ENCODE results near the gene ARHGEF19.

ARHGEF19 gene

GRCh38 chr1:16244650-16245285 is 32.3 kb upstream of the ARHGEF19 start:
- in situ Hi-C loops (cut with MboI; ENCODE audit: low sequenced_read_pairs), result no loop called here

- in situ Hi-C loops (cut with MboI; ENCODE audit: low sequenced_read_pairs), result no loop called here
Observed at GRCh38 chr1:16243936-16244649, 31.6 kb upstream of the ARHGEF19 start.

GRCh38 chr1:16243215-16243610 is 30.8 kb upstream of the ARHGEF19 start:
- in situ Hi-C loops (cut with MboI; ENCODE audit: low sequenced_read_pairs), result no loop called here

GRCh38 chr1:16242556-16243214 is 30.2 kb upstream of the ARHGEF19 start:
- in situ Hi-C loops (cut with MboI; ENCODE audit: low sequenced_read_pairs), result no loop called here

GRCh38 chr1:16241221-16241708 is 28.8 kb upstream of the ARHGEF19 start:
- in situ Hi-C loops (cut with MboI; ENCODE audit: low sequenced_read_pairs), result no loop called here

GRCh38 chr1:16239972-16240491 is 27.6 kb upstream of the ARHGEF19 start:
- in situ Hi-C loops (cut with MboI; ENCODE audit: low sequenced_read_pairs), result no loop called here

- in situ Hi-C loops (cut with MboI; ENCODE audit: low sequenced_read_pairs), result no loop called here
Observed at GRCh38 chr1:16237343-16237830, 24.9 kb upstream of the ARHGEF19 start.

GRCh38 chr1:16236511-16237342 is 24.3 kb upstream of the ARHGEF19 start, which contains the start of gene CPLANE2:
CPLANE2 (minus strand) TSS chr1:16237183; CDS start chr1:16236742, 441 bp downstream.
- in situ Hi-C loops (cut with MboI; ENCODE audit: low sequenced_read_pairs), result no loop called here

- in situ Hi-C loops (cut with MboI; ENCODE audit: low sequenced_read_pairs), result no loop called here
Observed at GRCh38 chr1:16235944-16236510, 23.6 kb upstream of the ARHGEF19 start.

GRCh38 chr1:16235347-16235746 is 22.9 kb upstream of the ARHGEF19 start:
- in situ Hi-C loops (cut with MboI; ENCODE audit: low sequenced_read_pairs), result no loop called here

GRCh38 chr1:16233431-16233830 is 21.0 kb upstream of the ARHGEF19 start:
- in situ Hi-C loops (cut with MboI; ENCODE audit: low sequenced_read_pairs), result no loop called here

GRCh38 chr1:16232316-16232710 is 19.9 kb upstream of the ARHGEF19 start:
- in situ Hi-C loops (cut with MboI; ENCODE audit: low sequenced_read_pairs), result no loop called here

- in situ Hi-C loops (cut with MboI; ENCODE audit: low sequenced_read_pairs), result no loop called here
Observed at GRCh38 chr1:16231331-16232315, 19.2 kb upstream of the ARHGEF19 start.

- in situ Hi-C loops (cut with MboI; ENCODE audit: low sequenced_read_pairs), result no loop called here
Observed at GRCh38 chr1:16230744-16231143, 18.3 kb upstream of the ARHGEF19 start.

- in situ Hi-C loops (cut with MboI; ENCODE audit: low sequenced_read_pairs), result no loop called here
Observed at GRCh38 chr1:16229976-16230740, 17.7 kb upstream of the ARHGEF19 start.

GRCh38 chr1:16226490-16227179 is 14.2 kb upstream of the ARHGEF19 start:
- in situ Hi-C loops (cut with MboI; ENCODE audit: low sequenced_read_pairs), result no loop called here

GRCh38 chr1:16226129-16226489 is 13.7 kb upstream of the ARHGEF19 start:
- in situ Hi-C loops (cut with MboI; ENCODE audit: low sequenced_read_pairs), result no loop called here

- in situ Hi-C loops (cut with MboI; ENCODE audit: low sequenced_read_pairs), result no loop called here
Observed at GRCh38 chr1:16224472-16224871, 12.0 kb upstream of the ARHGEF19 start.

All from HL-60/S4 treated with retinoic acid at 250 ng/mL for 4 days and 3 days (cell line).